Measurements from ENCODE around the gene STOX2. TPM values are rescaled to one million over a fixed set of nuclear protein-coding genes. Genes with fewer than 3 reads are reported as not detected.

Gene STOX2
- total and polyA plus RNA-seq, 2 donors (not counting 3 experiments of a cell fraction or from before 2014, with no cell fraction given): 0.03 to 0.24 TPM

DNA sequence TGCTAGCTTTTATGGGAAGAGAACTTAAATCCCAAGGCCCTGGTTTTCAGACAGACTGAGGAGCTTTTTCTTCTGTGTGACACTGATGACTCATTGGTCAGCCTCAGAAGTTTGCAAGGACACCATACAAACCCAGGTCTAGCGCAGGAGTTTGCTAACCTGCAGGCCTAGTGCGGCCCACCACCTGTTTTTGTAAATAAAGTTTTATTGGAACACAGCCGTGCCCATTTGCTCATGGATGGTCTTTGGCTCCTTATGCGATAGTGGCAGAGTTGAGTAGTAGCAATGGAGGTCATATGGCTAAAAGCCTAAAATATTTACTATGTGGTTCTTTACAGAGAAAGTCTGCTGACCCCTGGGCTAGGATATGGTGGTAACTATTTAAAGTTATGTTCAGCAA lies 98.3 kb downstream of the STOX2 start:
- no peak for TF ChIP-seq POLR2A (IDR thresholded peaks at IDR 0.05; ENCODE audit: low read depth, low read length)
- no peak for TF ChIP-seq MAX (IDR thresholded peaks at IDR 0.05; ENCODE audit: insufficient read depth, insufficient read length)
- no peak for TF ChIP-seq MYC (IDR thresholded peaks at IDR 0.05; ENCODE audit: low read depth, low read length)
- no peak for TF ChIP-seq JUN (IDR thresholded peaks at IDR 0.05; ENCODE audit: borderline replicate concordance, insufficient read depth, insufficient read length, low read depth)
- TF ChIP-seq EZH2 (IDR thresholded peaks at IDR 0.05; ENCODE audit: borderline replicate concordance, low read depth, low read length, severe bottlenecking): no peak
- TF ChIP-seq FOS (IDR thresholded peaks at IDR 0.05; ENCODE audit: borderline replicate concordance, insufficient read depth, low read length): no peak
- TF ChIP-seq, protein P1, sequence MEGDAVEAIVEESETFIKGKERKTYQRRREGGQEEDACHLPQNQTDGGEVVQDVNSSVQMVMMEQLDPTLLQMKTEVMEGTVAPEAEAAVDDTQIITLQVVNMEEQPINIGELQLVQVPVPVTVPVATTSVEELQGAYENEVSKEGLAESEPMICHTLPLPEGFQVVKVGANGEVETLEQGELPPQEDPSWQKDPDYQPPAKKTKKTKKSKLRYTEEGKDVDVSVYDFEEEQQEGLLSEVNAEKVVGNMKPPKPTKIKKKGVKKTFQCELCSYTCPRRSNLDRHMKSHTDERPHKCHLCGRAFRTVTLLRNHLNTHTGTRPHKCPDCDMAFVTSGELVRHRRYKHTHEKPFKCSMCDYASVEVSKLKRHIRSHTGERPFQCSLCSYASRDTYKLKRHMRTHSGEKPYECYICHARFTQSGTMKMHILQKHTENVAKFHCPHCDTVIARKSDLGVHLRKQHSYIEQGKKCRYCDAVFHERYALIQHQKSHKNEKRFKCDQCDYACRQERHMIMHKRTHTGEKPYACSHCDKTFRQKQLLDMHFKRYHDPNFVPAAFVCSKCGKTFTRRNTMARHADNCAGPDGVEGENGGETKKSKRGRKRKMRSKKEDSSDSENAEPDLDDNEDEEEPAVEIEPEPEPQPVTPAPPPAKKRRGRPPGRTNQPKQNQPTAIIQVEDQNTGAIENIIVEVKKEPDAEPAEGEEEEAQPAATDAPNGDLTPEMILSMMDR (IDR thresholded peaks at IDR 0.05; ENCODE audit: extremely low read depth in 1 of 2, insufficient read depth in 1 of 2, low read depth in 1 of 2, low read length in 2 of 2): no peak
- TF ChIP-seq POLR2AphosphoS5 (IDR thresholded peaks at IDR 0.05; ENCODE audit: insufficient read depth, low read depth, low read length): no peak
- no peak for TF ChIP-seq GATA2 (IDR thresholded peaks at IDR 0.05; ENCODE audit: insufficient read depth, insufficient read length, low read depth, low read length)
- FAIRE-seq (no peak), DNase-seq (ENCODE audit: low read depth, low spot score) (no peak)
- H4K20me1 ChIP-seq (replicated peaks; ENCODE audit: control insufficient read depth, extremely low read depth, insufficient read depth, low read length): no peaks in the 10 kb centered on the region
- no peaks in the 10 kb centered on the region for H3K9me1 ChIP-seq (replicated peaks; ENCODE audit: control insufficient read depth, extremely low read depth, insufficient read depth, low read length)
- no peak overlapping the region for H3K4me3 ChIP-seq (replicated peaks in 1 of 3; ENCODE audit: insufficient read depth in 1 of 3, low read depth in 1 of 3, low read length in 3 of 3)
- BruUV-seq (replicated peaks): no TSS peak
- ChIA-PET POLR2A (no interaction called here), CTCF (interaction anchor here (1.2 kb wide), 1 partner anchor 15 kb away, joined by 3 read pairs; no protein-coding TSS in a partner anchor)
- H3K4me1 ChIP-seq (ENCODE audit: control insufficient read depth, extremely low read depth, insufficient read depth, low read length): no peaks in the 10 kb centered on the region
- H3K27me3 ChIP-seq (ENCODE audit: control insufficient read depth in 2 of 2, insufficient read depth in 2 of 2, low read length in 2 of 2): no peaks in the 10 kb centered on the region
- H3K9me3 ChIP-seq (replicated peaks; ENCODE audit: control insufficient read depth, insufficient read depth, low read length): no peaks in the 10 kb centered on the region
- no peak overlapping the region for H2AFZ ChIP-seq (ENCODE audit: low read depth, low read length)
- intact Hi-C loops (cut with micrococcal nuclease): no loop called here
- dilution Hi-C loops (cut with MboI; ENCODE audit: extremely low pct_ligation_motif_present, low sequenced_read_pairs): no loop called here
- no peaks in the 10 kb centered on the region for H3K79me2 ChIP-seq (ENCODE audit: control insufficient read depth, insufficient read depth, low read length)
- no peak overlapping the region for H3K27ac ChIP-seq (ENCODE audit: insufficient read depth, low read depth, low read length)
- H3K36me3 ChIP-seq (ENCODE audit: control insufficient read depth in 2 of 2, extremely low read depth in 1 of 2, insufficient read depth in 2 of 2, low read length in 2 of 2): no peaks in the 10 kb centered on the region
- H3K9ac ChIP-seq (replicated peaks; ENCODE audit: extremely low read depth, insufficient read depth, low read length): no peak overlapping the region
- H3K4me2 ChIP-seq (ENCODE audit: insufficient read depth, low read length): no peak overlapping the region
